HepG2 (cell line): ENCODE measurements around the gene EIF2S2. TPM values are rescaled to one million over a fixed set of nuclear protein-coding genes. Genes with fewer than 3 reads are reported as not detected.

Experiments
- AHR ChIP-seq: IDR thresholded peaks from 2 replicates; pipeline ENCODE4 v1.6.1; 2018; ENCODE audit warnings: missing genetic modification reagents, missing compliant biosample characterization
- ARNTL ChIP-seq: sonication (generic); formaldehyde crosslinking; IDR thresholded peaks from 2 replicates; pipeline ENCODE4 v1.4.0; 2020; ENCODE audit warnings: mild to moderate bottlenecking, missing genetic modification reagents
- HMGA1 ChIP-seq: sonication (generic); formaldehyde crosslinking; conservative IDR thresholded peaks from 2 replicates; pipeline ENCODE4 v1.4.0; 2020; ENCODE audit warnings: missing genetic modification reagents
- HNF4G ChIP-seq, 2 experiments: sonication (generic) in 1 of 2; formaldehyde crosslinking in 1 of 2; IDR thresholded peaks; 2 replicates each; pipeline versions ENCODE4 v1.4.0 to v1.6.1; 2011 to 2020; ENCODE audit warnings: borderline replicate concordance in 2 of 2, low read depth in 2 of 2, mild to moderate bottlenecking in 2 of 2, low read length in 1 of 2, missing genetic modification reagents in 1 of 2, moderate library complexity in 1 of 2
- KLF15 ChIP-seq: sonication (generic); formaldehyde crosslinking; IDR thresholded peaks from 2 replicates; pipeline ENCODE4 v1.8.1; 2023; ENCODE audit warnings: borderline replicate concordance, mild to moderate bottlenecking, inconsistent platforms, missing genetic modification reagents, mixed read lengths
- MATR3 ChIP-seq: sonication (generic); formaldehyde crosslinking; IDR thresholded peaks from 2 replicates; pipeline ENCODE4 v1.4.0; 2020; ENCODE audit warnings: missing genetic modification reagents
- NFATC3 ChIP-seq: sonication (generic); formaldehyde crosslinking; IDR thresholded peaks from 2 replicates; pipeline ENCODE4 v1.5.1; 2020; ENCODE audit warnings: mild to moderate bottlenecking, missing genetic modification reagents
- SMARCE1 ChIP-seq: fragments of 450-650 bp; IDR thresholded peaks from 2 replicates; pipeline ENCODE4 v1.6.1; 2017; ENCODE audit warnings: borderline replicate concordance
- SNRNP70 ChIP-seq: fragments of 200-400 bp; formaldehyde crosslinking; IDR thresholded peaks from 2 replicates; pipeline ENCODE4 v1.6.1; 2017; ENCODE audit warnings: mild to moderate bottlenecking, low read depth, low read length, moderate library complexity
- SPEN ChIP-seq: sonication (generic); formaldehyde crosslinking; IDR thresholded peaks from 2 replicates; pipeline ENCODE4 v1.5.1; 2020; ENCODE audit warnings: low read depth, mild to moderate bottlenecking, missing genetic modification reagents
- SRF ChIP-seq: IDR thresholded peaks from 2 replicates; pipeline ENCODE4 v1.6.1; 2011; ENCODE audit warnings: mild to moderate bottlenecking, low read depth, low read length, moderate library complexity
- ZFP36 ChIP-seq: fragments of 150-350 bp; IDR thresholded peaks from 2 replicates; pipeline ENCODE4 v1.6.1; 2018; ENCODE audit warnings: borderline replicate concordance, low read length, low read depth; ENCODE audit not compliant: partially characterized antibody
- ZMYM2 ChIP-seq: sonication (generic); formaldehyde crosslinking; IDR thresholded peaks from 2 replicates; pipeline ENCODE4 v1.8.0; 2022; ENCODE audit warnings: mild to moderate bottlenecking, missing genetic modification reagents
- ZMYM4 ChIP-seq: sonication (generic); formaldehyde crosslinking; IDR thresholded peaks from 2 replicates; pipeline ENCODE4 v1.8.1; 2023; ENCODE audit warnings: mild to moderate bottlenecking, missing genetic modification reagents
- ZNF30 ChIP-seq: sonication (generic); formaldehyde crosslinking; IDR thresholded peaks from 2 replicates; pipeline ENCODE4 v1.5.0; 2020; ENCODE audit warnings: mild to moderate bottlenecking, missing genetic modification reagents
- ZNF326 ChIP-seq: sonication (generic); formaldehyde crosslinking; IDR thresholded peaks from 2 replicates; pipeline ENCODE4 v1.4.0; 2020; ENCODE audit warnings: missing genetic modification reagents, borderline replicate concordance
- ZNF558 ChIP-seq: sonication (generic); formaldehyde crosslinking; IDR thresholded peaks from 2 replicates; pipeline ENCODE4 v1.9.0; 2022; ENCODE audit warnings: mild to moderate bottlenecking, missing genetic modification reagents, borderline replicate concordance
- ZNF570 ChIP-seq: sonication (generic); formaldehyde crosslinking; IDR thresholded peaks from 2 replicates; pipeline ENCODE4 v1.4.0; 2020; ENCODE audit warnings: mild to moderate bottlenecking, missing genetic modification reagents, borderline replicate concordance
- ZNF605 ChIP-seq: sonication (generic); formaldehyde crosslinking; IDR thresholded peaks from 2 replicates; pipeline ENCODE4 v1.8.0; 2022; ENCODE audit warnings: mild to moderate bottlenecking, missing genetic modification reagents
- ZNF790 ChIP-seq: sonication (generic); formaldehyde crosslinking; IDR thresholded peaks from 2 replicates; pipeline ENCODE4 v1.8.0; 2022; ENCODE audit warnings: missing genetic modification reagents, mild to moderate bottlenecking, borderline replicate concordance
- ZNF878 ChIP-seq: sonication (generic); formaldehyde crosslinking; IDR thresholded peaks from 2 replicates; pipeline ENCODE4 v1.8.1; 2023; ENCODE audit warnings: mild to moderate bottlenecking, missing genetic modification reagents, moderate library complexity
- polyA plus RNA-seq, 8 experiments: library from polyadenylated mRNA; depleted of rRNA in 3 of 8; stranded (reverse) in 7 of 8; unstranded in 1 of 8; fragments of >200 nt; fragmentation: Illumina TruSeq in 4 of 8; extraction: Trizol in 4 of 8; gene quantifications; 2 replicates each; pipeline versions ENCODE4 v1.2.1 to v1.2.3, GENCODE V29; 2011 to 2016; ENCODE audit warnings: low read depth in 4 of 8, missing spikeins in 1 of 8, mixed read lengths in 1 of 8; ENCODE audit not compliant: insufficient read depth in 1 of 8
- total RNA-seq, 5 experiments: library from RNA; depleted of rRNA; stranded (reverse); fragments of >200 nt; fragmentation: Illumina TruSeq; extraction: Trizol; gene quantifications; 2 replicates each; pipeline ENCODE4 v1.2.3, GENCODE V29; 2016; ENCODE audit warnings: low read depth in 1 of 5
- TF ChIP-seq, protein P1 (sequence below): sonication (generic); formaldehyde crosslinking; IDR thresholded peaks from 2 replicates; pipeline ENCODE4 v1.4.0; 2020; ENCODE audit warnings: mild to moderate bottlenecking, missing genetic modification reagents
- TF ChIP-seq, protein P2 (sequence below): sonication (generic); formaldehyde crosslinking; IDR thresholded peaks from 2 replicates; pipeline ENCODE4 v1.4.0; 2020; ENCODE audit warnings: missing genetic modification reagents
- TF ChIP-seq, protein P3 (sequence below): IDR thresholded peaks from 2 replicates; pipeline ENCODE4 v1.6.1; 2016; ENCODE audit warnings: missing genetic modification reagents, missing compliant biosample characterization
- TF ChIP-seq, protein P4 (sequence below): sonication (generic); formaldehyde crosslinking; IDR thresholded peaks from 2 replicates; pipeline ENCODE4 v1.4.0; 2020; ENCODE audit warnings: missing genetic modification reagents

EIF2S2 gene
- total and polyA plus RNA-seq, 2 of the 13 experiments (the other 11 are each of a cell fraction or from before 2014, with no cell fraction given), result 126 to 213 TPM

DNA sequence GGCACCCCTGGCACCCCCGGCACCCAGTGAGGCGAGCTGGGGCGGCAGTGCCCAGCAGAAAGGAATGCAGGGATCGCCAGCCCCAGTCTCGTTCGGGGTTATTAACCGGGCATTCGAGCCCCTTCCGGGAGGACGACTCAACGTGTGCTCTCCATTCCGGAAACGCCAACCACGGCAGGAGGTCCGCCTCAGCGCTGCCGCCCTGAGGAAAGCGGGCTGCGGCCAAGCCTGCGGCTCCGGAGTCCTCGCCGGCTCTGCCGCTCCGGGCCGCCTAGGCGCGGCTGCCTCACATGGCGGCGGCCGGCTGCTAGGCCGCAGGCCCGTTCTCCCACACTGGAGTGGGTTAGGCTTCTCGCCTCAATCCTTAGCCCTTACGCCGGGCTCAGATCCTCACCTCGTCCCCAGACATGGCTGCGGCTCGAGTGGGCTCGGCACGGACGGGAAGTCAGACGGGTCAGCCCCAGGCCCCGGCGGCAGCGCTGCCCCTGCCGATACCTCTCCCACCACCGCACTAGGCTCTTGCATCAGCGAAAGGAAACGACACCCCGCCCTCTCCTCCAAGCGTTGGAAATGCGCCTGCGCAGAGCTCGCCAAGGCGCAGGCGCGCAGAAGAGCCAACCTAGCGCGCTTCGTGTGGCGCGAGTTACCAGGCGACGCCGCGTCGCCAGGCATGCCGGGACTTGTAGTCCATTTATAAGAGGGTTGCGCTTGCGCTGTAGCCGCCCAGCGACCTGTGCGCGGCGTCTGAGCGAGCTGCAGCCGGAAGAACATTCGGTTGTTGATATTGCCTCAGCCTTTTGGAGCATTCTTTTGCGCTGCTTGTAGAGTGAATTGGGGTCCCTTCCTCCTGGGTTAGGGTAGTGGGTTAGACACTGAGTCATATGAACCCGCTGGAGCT is at the start of gene EIF2S2 (continued):
- TF ChIP-seq ZNF558 (CRISPR knock-in tag) (peak; percentile 99; the same call in 1 of the 2 replicates), ZNF30 (peak; percentile 83), HNF4G (IDR thresholded peaks at IDR 0.05; ENCODE audit: borderline replicate concordance, low read depth, low read length) (peak; percentile 4; the same call in 1 of the 2 replicates), HNF4G (CRISPR knock-in tag; IDR thresholded peaks at IDR 0.05; ENCODE audit: borderline replicate concordance, low read depth) (peak; percentile 29; the same call in 1 of the 2 replicates), SMARCE1 (no peak), ZMYM2 (CRISPR knock-in tag) (no peak; the same call in 1 of the 2 replicates), ZNF878 (no peak), ZMYM4 (CRISPR knock-in tag) (peak; percentile 96), SRF (peak; percentile 62), ARNTL (peak; percentile 78), AHR (CRISPR knock-in tag) (peak; percentile 95), ZFP36 (no peak), ZNF605 (CRISPR knock-in tag) (peak; percentile 57; the same call in 1 of the 2 replicates), SNRNP70 (no peak), NFATC3 (peak; percentile 80; the same call in 1 of the 2 replicates), ZNF790 (peak; percentile 84), ZNF570 (CRISPR knock-in tag) (peak; percentile 68; the same call in 1 of the 2 replicates), ZNF326 (CRISPR knock-in tag) (no peak), KLF15 (CRISPR knock-in tag) (no peak; the same call in none of the 2 replicates), MATR3 (CRISPR knock-in tag) (peak; percentile 78; the same call in 1 of the 2 replicates), HMGA1 (CRISPR knock-in tag) (no peak), SPEN (CRISPR knock-in tag) (peak; percentile 97)
- TF ChIP-seq, protein P1, sequence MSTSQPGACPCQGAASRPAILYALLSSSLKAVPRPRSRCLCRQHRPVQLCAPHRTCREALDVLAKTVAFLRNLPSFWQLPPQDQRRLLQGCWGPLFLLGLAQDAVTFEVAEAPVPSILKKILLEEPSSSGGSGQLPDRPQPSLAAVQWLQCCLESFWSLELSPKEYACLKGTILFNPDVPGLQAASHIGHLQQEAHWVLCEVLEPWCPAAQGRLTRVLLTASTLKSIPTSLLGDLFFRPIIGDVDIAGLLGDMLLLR (CRISPR knock-in tag), result peak; percentile 85
- TF ChIP-seq, protein P2, sequence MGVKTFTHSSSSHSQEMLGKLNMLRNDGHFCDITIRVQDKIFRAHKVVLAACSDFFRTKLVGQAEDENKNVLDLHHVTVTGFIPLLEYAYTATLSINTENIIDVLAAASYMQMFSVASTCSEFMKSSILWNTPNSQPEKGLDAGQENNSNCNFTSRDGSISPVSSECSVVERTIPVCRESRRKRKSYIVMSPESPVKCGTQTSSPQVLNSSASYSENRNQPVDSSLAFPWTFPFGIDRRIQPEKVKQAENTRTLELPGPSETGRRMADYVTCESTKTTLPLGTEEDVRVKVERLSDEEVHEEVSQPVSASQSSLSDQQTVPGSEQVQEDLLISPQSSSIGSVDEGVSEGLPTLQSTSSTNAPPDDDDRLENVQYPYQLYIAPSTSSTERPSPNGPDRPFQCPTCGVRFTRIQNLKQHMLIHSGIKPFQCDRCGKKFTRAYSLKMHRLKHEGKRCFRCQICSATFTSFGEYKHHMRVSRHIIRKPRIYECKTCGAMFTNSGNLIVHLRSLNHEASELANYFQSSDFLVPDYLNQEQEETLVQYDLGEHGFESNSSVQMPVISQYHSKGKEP, result peak; percentile 65; the same call in 1 of the 2 replicates
- TF ChIP-seq, protein P3, sequence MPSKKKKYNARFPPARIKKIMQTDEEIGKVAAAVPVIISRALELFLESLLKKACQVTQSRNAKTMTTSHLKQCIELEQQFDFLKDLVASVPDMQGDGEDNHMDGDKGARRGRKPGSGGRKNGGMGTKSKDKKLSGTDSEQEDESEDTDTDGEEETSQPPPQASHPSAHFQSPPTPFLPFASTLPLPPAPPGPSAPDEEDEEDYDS (CRISPR knock-in tag), result peak; percentile 100
- TF ChIP-seq, protein P4, sequence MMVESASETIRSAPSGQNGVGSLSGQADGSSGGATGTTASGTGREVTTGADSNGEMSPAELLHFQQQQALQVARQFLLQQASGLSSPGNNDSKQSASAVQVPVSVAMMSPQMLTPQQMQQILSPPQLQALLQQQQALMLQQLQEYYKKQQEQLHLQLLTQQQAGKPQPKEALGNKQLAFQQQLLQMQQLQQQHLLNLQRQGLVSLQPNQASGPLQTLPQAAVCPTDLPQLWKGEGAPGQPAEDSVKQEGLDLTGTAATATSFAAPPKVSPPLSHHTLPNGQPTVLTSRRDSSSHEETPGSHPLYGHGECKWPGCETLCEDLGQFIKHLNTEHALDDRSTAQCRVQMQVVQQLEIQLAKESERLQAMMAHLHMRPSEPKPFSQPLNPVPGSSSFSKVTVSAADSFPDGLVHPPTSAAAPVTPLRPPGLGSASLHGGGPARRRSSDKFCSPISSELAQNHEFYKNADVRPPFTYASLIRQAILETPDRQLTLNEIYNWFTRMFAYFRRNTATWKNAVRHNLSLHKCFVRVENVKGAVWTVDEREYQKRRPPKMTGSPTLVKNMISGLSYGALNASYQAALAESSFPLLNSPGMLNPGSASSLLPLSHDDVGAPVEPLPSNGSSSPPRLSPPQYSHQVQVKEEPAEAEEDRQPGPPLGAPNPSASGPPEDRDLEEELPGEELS (CRISPR knock-in tag), result peak; percentile 76
